SIG-M5 treated with dmso at 0.1 percent for 504 hours (cell line): ENCODE measurements around the gene WDR1.

Experiments
- DNase-seq: peaks from one replicate; lab custom pipeline; 2025; ENCODE audit not compliant: unreplicated experiment; lab: John Stamatoyannopoulos, UW

Gene WDR1

GRCh38 chr4:10115271-10115796 lies 1.3 kb downstream of the WDR1 start:
- DNase-seq: peak; percentile 52

GRCh38 chr4:10114607-10115006 lies 2.0 kb downstream of the WDR1 start:
- no peak for DNase-seq

- DNase-seq: no peak
Observed at GRCh38 chr4:10114147-10114546, 2.5 kb downstream of the WDR1 start.

GRCh38 chr4:10113362-10114047 lies 3.1 kb downstream of the WDR1 start:
- DNase-seq: no peak

GRCh38 chr4:10112658-10113284 lies 3.8 kb downstream of the WDR1 start:
- DNase-seq: no peak

- DNase-seq: no peak
Observed at GRCh38 chr4:10111067-10111801, 5.4 kb downstream of the WDR1 start.

- no peak for DNase-seq
Observed at GRCh38 chr4:10109995-10110670, 6.5 kb downstream of the WDR1 start.

- DNase-seq: no peak
Observed at GRCh38 chr4:10108818-10109783, 7.5 kb downstream of the WDR1 start.

GRCh38 chr4:10108391-10108790 lies 8.2 kb downstream of the WDR1 start:
- DNase-seq: no peak

GRCh38 chr4:10107111-10108091 lies 9.2 kb downstream of the WDR1 start:
- no peak for DNase-seq

- DNase-seq: peak; percentile 49
Observed at GRCh38 chr4:10106421-10107039, 10.1 kb downstream of the WDR1 start.

GRCh38 chr4:10105920-10106319 lies 10.7 kb downstream of the WDR1 start:
- DNase-seq: no peak

GRCh38 chr4:10105421-10105820 lies 11.2 kb downstream of the WDR1 start:
- DNase-seq: no peak

GRCh38 chr4:10104991-10105276 lies 11.7 kb downstream of the WDR1 start:
- DNase-seq: no peak

GRCh38 chr4:10104211-10104990 lies 12.2 kb downstream of the WDR1 start:
- DNase-seq: no peak

- no peak for DNase-seq
Observed at GRCh38 chr4:10102474-10103332, 13.9 kb downstream of the WDR1 start.
